ENCODE results near the gene TENT5C.
"Not testable (repeated sequence)": the region's sequence is repeated elsewhere in the genome, so short reads cannot be mapped to it uniquely, and the experiment has no call there.

TENT5C gene

GRCh38 chr1:117605774-117606648 lies at the start of gene TENT5C:
TENT5C (plus strand) TSS chr1:117606048; CDS start chr1:117622869, 16,821 bp downstream.
- DNase-seq (ENCODE audit: low read depth in 3 of 3): peak; percentile 97 to 98 (median 98)

DNA sequence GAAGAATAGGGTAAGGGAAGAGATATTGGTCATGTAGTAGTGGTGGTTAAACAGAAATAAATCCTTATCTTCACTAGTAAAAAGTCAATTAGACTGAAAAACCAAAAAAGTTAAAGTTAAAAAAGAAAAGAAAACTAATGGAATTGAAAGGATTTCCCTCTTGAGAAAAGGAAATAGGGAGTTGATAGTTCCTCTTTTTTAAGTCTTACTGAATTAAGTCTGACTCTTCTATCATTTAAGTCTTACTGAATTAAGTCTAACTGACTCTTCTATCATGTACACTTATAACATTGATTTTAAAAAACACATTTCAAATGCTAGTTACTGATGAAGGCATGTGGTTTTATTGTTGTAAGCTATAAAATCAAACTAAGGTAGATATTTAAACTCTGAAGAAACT lies 49.5 kb upstream of the TENT5C start:
- no peak for DNase-seq (ENCODE audit: low read depth in 3 of 3)

GRCh38 chr1:117556976-117557375 lies 48.9 kb upstream of the TENT5C start:
- no peak for DNase-seq (ENCODE audit: low read depth in 3 of 3)

GRCh38 chr1:117558451-117558850 lies 47.4 kb upstream of the TENT5C start:
- DNase-seq (ENCODE audit: low read depth in 3 of 3): not testable (repeated sequence)

GRCh38 chr1:117559139-117559538 lies 46.7 kb upstream of the TENT5C start:
- no peak for DNase-seq (ENCODE audit: low read depth in 3 of 3)

- DNase-seq (ENCODE audit: low read depth in 3 of 3): no peak
These were observed 45.9 kb upstream of the TENT5C start for GRCh38 chr1:117559985-117560384.

GRCh38 chr1:117561071-117561470 lies 44.8 kb upstream of the TENT5C start:
- DNase-seq (ENCODE audit: low read depth in 3 of 3): no peak

- no peak for DNase-seq (ENCODE audit: low read depth in 3 of 3)
These were observed 44.3 kb upstream of the TENT5C start for GRCh38 chr1:117561551-117561950.

- no peak for DNase-seq (ENCODE audit: low read depth in 3 of 3)
These were observed 43.0 kb upstream of the TENT5C start for GRCh38 chr1:117562581-117563491.

DNA sequence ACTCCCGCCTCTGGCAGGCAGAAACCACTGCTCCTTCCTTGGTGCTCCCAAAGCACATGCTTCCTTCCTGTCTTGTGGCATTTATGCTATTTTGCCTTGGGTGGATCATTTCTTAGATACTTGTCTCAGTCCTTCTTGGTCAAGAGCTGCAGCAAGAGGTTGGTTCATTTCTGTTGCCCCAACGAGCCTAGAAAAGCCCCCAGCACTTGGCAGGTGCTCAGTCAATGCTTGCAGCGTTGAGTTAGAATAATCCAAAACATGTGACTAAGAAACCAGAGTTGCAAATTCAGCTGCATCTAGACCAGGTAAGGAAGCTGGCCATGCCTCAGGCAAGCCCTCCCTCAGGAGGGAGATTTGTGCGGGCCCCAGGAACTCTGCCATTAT lies 42.4 kb upstream of the TENT5C start:
- DNase-seq (ENCODE audit: low read depth in 3 of 3): no peak

DNA sequence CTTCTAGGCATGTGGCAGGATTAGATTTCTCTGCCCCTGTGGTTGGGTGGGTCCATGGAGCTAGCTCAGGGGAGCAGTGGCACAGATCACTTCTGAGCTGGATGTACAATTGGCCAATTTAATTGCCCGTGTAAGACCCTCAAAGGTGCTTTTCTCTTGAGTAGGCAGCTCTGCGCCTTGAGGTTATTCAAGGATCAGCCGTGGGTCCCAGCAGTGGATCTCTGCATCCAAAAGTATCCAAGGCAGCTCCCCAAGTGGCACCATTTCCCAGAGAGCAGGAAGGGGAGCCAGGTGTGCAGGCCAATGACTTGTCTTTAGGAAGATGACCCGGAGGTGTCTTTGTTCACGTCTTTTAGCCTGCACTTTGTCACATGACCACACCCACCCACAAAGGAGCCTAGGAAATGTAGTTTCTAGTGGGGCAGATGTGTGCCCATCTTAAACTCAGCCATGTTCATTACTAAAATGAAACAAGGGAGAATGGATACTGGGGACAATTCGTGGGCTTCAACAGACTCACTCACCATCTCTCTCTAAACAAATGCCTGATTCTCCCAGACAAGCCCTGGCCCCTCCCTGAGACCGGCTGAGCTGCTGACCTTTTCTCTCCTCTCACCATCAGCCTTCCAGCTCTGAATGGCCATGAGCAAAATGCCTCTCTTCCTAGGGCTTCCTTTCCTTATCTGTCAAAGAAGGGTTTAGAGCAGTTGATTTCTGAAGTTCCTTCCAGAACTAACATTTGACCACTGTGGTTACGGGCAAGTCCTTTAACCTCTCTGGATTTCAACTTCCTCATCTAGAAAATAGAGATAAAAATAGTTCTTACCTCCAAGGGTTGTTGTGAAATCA lies 41.4 kb upstream of the TENT5C start:
- no peak for DNase-seq (ENCODE audit: low read depth in 3 of 3)

DNA sequence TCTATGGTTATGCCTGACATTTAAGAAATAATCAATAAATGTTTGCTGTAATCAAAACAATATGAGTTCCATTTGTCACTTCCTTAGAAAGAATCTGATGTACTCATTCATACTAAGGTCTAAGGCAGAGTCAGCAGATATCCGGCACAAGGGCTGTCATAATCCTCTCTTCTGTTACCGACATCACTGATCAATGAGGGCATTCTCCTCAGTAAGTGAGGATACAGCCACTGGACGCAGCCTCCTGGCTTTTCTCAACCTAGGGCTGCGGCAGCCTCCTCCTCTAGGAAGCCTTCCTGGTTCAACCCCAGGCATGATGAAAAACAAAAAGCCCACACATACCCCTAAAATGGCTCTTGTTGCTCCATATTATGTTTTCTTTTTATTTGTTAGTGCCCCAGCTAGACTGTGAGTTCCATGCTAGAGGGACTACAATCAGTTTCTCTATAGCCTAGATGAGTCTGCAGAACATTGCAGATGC lies 40.7 kb upstream of the TENT5C start:
- no peak for DNase-seq (ENCODE audit: low read depth in 3 of 3)

DNA sequence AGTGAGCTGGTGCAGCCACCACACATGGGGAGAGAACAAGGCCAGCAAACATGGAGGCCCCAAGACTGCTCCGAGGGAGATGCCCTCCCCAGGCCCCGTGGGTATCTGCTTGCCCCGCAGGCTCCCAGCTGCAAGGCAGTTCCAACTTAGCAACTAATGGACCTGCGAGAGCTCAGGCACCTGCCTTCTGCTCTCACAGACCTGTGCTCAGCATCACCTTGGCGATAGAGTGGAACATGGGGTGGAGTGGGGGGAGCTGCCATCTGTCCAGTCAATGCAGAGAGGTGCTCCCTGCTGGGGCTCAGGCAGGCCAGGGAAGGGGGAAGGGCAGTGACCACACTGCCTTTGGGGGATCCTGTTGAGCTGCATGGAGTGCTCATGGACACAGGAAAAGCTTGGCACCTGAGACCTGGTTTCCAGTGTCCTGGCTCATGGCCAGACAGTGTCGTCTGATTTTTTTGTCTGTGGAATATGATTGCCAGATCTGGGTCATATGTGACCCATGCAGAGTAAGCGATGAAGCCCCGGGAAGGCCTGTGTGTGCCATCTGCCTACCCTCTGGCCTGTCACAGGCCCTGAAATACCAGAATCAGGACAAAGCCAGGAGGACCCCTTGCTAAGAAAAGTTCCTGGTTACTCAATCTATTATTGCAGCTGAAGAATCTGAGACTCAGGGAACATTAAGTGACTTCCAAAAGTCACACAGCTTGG lies 39.9 kb upstream of the TENT5C start:
- DNase-seq (ENCODE audit: low read depth in 3 of 3): no peak

- DNase-seq (ENCODE audit: low read depth in 3 of 3): no peak
These were observed 39.3 kb upstream of the TENT5C start for GRCh38 chr1:117566556-117566955.

GRCh38 chr1:117567435-117567834 lies 38.4 kb upstream of the TENT5C start:
- no peak for DNase-seq (ENCODE audit: low read depth in 3 of 3)

DNA sequence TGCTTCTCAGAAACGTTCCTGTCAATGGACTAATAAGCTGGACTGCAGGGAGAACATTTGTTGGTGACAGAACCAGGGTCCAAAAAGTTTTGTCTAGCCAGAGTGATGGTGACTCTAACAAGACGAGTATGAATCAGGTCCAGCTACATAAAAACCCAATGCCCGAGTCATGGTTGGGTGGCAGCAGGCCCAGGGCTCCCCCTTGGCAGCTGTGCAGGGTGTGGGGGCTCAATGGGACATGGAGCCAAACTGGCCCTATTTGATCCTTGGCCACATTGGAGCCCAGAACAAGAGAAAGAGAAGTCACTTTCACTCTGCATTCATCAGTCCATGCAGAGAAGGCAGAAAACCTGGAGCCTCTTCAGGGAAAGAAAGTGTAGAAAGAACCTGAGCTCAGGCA lies 37.9 kb upstream of the TENT5C start:
- no peak for DNase-seq (ENCODE audit: low read depth in 3 of 3)

DNA sequence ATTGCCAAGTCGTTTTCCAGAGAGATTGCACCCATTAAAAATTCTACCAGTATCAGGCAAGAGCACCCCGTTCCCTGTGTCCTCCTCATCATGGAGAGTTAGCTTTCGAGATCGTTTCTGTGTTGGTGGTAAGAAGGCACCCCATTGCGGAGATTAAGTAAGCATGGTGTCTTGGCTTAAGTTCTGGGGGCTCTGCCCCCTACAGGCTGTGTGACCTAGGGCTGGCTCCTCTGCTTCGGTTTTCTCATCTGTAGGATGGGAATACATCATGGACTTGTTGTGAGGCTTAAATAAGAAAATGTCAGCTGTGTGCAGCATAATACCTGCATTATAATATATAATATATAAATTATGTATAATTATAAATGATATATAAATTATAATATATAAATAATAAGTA lies 36.8 kb upstream of the TENT5C start:
- no peak for DNase-seq (ENCODE audit: low read depth in 3 of 3)

DNA sequence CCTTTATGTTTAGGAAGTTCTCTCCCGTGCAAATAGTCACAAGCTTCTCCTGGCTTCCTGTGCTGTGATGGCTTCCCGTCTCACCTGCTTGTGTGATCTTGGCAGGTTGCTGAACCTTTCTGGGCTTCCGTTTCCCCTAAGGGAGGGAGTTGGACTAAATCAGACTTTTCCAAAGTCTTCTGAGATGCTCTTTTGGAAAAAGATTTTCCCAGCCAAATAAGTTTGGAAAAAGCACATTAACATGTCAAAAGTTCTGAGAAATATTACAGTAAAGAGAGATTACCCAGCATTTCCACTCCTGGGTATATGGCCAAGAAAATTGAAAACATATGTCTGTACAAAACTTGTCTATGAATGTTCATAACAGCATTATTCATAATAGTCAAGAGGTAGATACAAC lies 36.0 kb upstream of the TENT5C start:
- DNase-seq (ENCODE audit: low read depth in 3 of 3): no peak

GRCh38 chr1:117570988-117571409 lies 34.8 kb upstream of the TENT5C start:
- no peak for DNase-seq (ENCODE audit: low read depth in 3 of 3)

GRCh38 chr1:117571496-117571895 lies 34.4 kb upstream of the TENT5C start:
- no peak for DNase-seq (ENCODE audit: low read depth in 3 of 3)

- no peak for DNase-seq (ENCODE audit: low read depth in 3 of 3)
These were observed 33.3 kb upstream of the TENT5C start for GRCh38 chr1:117572546-117572945.

Measured in stimulated activated CD4-positive, alpha-beta T cell treated with anti-CD3 and anti-CD28 coated beads, TNF-alpha, amount 100 ng/mL, for 4 hours (primary cell).